ENCODE measurements around the gene RALGPS1.
A peak's percentile ranks its signal among the peaks of the same experiment; 100 is the strongest.

DNA sequence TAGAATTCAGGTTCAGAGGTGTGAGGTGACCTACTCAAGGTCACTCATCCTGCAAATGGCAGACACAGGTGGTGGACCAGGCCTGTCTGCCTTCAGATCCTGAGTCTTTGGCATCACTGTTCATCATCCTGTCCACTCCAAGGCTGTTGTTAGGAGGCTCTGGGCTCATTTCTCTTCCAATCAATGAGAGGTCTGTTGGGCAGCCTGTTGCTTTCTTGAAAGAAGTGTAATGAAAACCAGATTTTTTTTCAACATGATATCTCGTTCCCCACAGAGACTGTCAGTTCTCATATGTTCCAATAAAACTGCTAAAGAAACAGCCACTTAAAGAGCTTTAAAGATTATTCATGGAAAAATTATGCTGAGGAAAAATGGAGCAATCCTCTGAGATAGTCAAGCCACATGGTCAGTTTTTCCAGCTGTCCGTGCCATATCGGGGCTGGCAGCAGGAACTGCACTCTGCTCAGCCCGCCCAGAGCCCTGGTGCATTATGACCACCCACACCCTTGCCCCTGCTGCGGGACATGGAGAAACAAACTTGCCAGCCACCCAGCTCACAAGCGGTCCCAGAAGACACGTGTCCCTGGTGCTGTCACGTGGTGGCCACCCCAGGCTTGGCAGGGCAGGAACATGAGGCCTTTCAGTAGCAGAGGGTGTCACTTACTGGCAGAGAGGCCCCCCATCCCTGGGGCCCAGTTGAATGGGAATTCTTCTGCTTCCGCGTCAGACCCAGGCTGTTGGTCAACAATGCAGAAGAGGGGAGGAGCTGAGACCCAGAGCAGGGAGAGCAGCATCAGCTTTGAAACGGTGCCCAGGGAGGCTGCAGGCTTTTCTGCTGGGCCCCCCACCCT lies 271.6 kb downstream of the RALGPS1 start:
- TF ChIP-seq POLR2A (IDR thresholded peaks at IDR 0.05; ENCODE audit: low read depth) = no peak
- TF ChIP-seq, protein P1, sequence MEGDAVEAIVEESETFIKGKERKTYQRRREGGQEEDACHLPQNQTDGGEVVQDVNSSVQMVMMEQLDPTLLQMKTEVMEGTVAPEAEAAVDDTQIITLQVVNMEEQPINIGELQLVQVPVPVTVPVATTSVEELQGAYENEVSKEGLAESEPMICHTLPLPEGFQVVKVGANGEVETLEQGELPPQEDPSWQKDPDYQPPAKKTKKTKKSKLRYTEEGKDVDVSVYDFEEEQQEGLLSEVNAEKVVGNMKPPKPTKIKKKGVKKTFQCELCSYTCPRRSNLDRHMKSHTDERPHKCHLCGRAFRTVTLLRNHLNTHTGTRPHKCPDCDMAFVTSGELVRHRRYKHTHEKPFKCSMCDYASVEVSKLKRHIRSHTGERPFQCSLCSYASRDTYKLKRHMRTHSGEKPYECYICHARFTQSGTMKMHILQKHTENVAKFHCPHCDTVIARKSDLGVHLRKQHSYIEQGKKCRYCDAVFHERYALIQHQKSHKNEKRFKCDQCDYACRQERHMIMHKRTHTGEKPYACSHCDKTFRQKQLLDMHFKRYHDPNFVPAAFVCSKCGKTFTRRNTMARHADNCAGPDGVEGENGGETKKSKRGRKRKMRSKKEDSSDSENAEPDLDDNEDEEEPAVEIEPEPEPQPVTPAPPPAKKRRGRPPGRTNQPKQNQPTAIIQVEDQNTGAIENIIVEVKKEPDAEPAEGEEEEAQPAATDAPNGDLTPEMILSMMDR (IDR thresholded peaks at IDR 0.05) = no peak
- peak; percentile 68 to 80 for TF ChIP-seq POLR2AphosphoS5 (IDR thresholded peaks at IDR 0.05)
